GM23338 (cell line): ENCODE data around the gene PCSK6. TPM values are rescaled to one million over a fixed set of nuclear protein-coding genes. Genes with fewer than 3 reads are reported as not detected.

Source experiments
- ATAC-seq: fragments of 200-7000 bp; cut with Tn5 transposase; 3 replicates; pipeline ENCODE4 v1.9.1; 2020
- DNase-seq: peaks from one replicate; pipeline ENCODE4 v3.0.0-alpha.2; 2015; ENCODE audit warnings: low spot score
- H2AFZ ChIP-seq: fragments of 200-600 bp; sonication (generic); 2 replicates; pipeline ENCODE4 v1.8.0; 2016; ENCODE audit warnings: antibody characterized with exemption, mild to moderate bottlenecking, moderate library complexity
- H3F3A ChIP-seq: fragments of 200-600 bp; sonication (generic); replicated peaks from 2 replicates; pipeline ENCODE4 v1.8.0; 2017; ENCODE audit warnings: antibody characterized with exemption, mixed run types, low read depth
- H3K27ac ChIP-seq: fragments of 200-600 bp; sonication (generic); 2 replicates; pipeline ENCODE4 v1.6.1; 2016; ENCODE audit warnings: low read depth
- H3K27me3 ChIP-seq: fragments of 200-600 bp; sonication (generic); 2 replicates; pipeline ENCODE4 v1.8.0; 2016; ENCODE audit warnings: mild to moderate bottlenecking, mixed run types, moderate library complexity; ENCODE audit not compliant: insufficient read depth
- H3K36me3 ChIP-seq: fragments of 200-600 bp; sonication (generic); 2 replicates; pipeline ENCODE4 v1.8.0; 2016; ENCODE audit warnings: mild to moderate bottlenecking; ENCODE audit not compliant: insufficient read depth
- H3K4me1 ChIP-seq: fragments of 200-600 bp; sonication (generic); 2 replicates; pipeline ENCODE4 v1.8.0; 2016; ENCODE audit warnings: mild to moderate bottlenecking, moderate library complexity; ENCODE audit not compliant: insufficient read depth
- H3K4me2 ChIP-seq: fragments of 200-600 bp; sonication (generic); 2 replicates; pipeline ENCODE4 v1.7.1; 2017; ENCODE audit warnings: mixed run types
- H3K4me3 ChIP-seq: fragments of 200-600 bp; sonication (generic); 2 replicates; pipeline ENCODE4 v1.6.1; 2016; ENCODE audit warnings: mixed run types
- H3K79me2 ChIP-seq: fragments of 200-600 bp; sonication (generic); replicated peaks from 2 replicates; pipeline ENCODE4 v1.8.0; 2017; ENCODE audit warnings: mild to moderate bottlenecking; ENCODE audit not compliant: insufficient read depth
- H3K9me2 ChIP-seq: fragments of 200-600 bp; sonication (generic); 2 replicates; pipeline ENCODE4 v1.8.0; 2017; ENCODE audit not compliant: insufficient read depth
- H4K20me1 ChIP-seq: fragments of 200-600 bp; sonication (generic); replicated peaks from 2 replicates; pipeline ENCODE4 v1.8.0; 2017; ENCODE audit warnings: mild to moderate bottlenecking; ENCODE audit not compliant: insufficient read depth
- H3K27ac Mint-ChIP-seq: 2 replicates; pipeline ENCODE4 v1.8.0; 2020; ENCODE audit warnings: inconsistent platforms, mild to moderate bottlenecking, moderate library complexity, mixed read lengths
- H3K27me3 Mint-ChIP-seq: 3 replicates; pipeline ENCODE4 v1.8.0; 2022; ENCODE audit warnings: low read depth, mild to moderate bottlenecking, moderate library complexity, mixed read lengths, inconsistent platforms; ENCODE audit not compliant: insufficient read depth, poor library complexity
- H3K36me3 Mint-ChIP-seq: 3 replicates; pipeline ENCODE4 v1.8.0; 2021; ENCODE audit warnings: low read depth, mild to moderate bottlenecking, inconsistent platforms, moderate library complexity, mixed read lengths
- H3K4me1 Mint-ChIP-seq: 3 replicates; pipeline ENCODE4 v1.8.0; 2020; ENCODE audit warnings: mild to moderate bottlenecking, inconsistent platforms, mixed read lengths
- H3K4me3 Mint-ChIP-seq: 3 replicates; pipeline ENCODE4 v1.8.0; 2021; ENCODE audit warnings: moderate library complexity, mild to moderate bottlenecking, inconsistent platforms, mixed read lengths
- H3K9me3 Mint-ChIP-seq: 3 replicates; pipeline ENCODE4 v1.8.0; 2020; ENCODE audit warnings: moderate library complexity, mild to moderate bottlenecking, inconsistent platforms, mixed read lengths
- ETS1 ChIP-seq: IDR thresholded peaks from 2 replicates; pipeline ENCODE4 v1.6.1; 2016; ENCODE audit warnings: antibody characterized with exemption
- EZH2 ChIP-seq: fragments of 200-600 bp; sonication (generic); IDR thresholded peaks from one replicate; pipeline ENCODE4 v1.8.0; 2017; ENCODE audit warnings: antibody characterized with exemption, mild to moderate bottlenecking, low read depth; ENCODE audit not compliant: unreplicated experiment
- NANOG ChIP-seq: IDR thresholded peaks from 2 replicates; pipeline ENCODE4 v1.6.1; 2016; ENCODE audit warnings: antibody characterized with exemption, borderline replicate concordance
- POLR2AphosphoS5 ChIP-seq: IDR thresholded peaks from 2 replicates; pipeline ENCODE4 v1.6.1; 2016; ENCODE audit warnings: antibody characterized with exemption, low read depth
- REST ChIP-seq: IDR thresholded peaks from one replicate; pipeline ENCODE4 v1.6.1; 2018; ENCODE audit warnings: antibody characterized with exemption; ENCODE audit not compliant: unreplicated experiment
- STAT1 ChIP-seq: IDR thresholded peaks from one replicate; pipeline ENCODE4 v1.6.1; 2016; ENCODE audit warnings: antibody characterized with exemption; ENCODE audit not compliant: unreplicated experiment
- ZNF114 ChIP-seq: fragments of 250-450 bp; sonication (Bioruptor Pico); IDR thresholded peaks from 2 replicates; pipeline ENCODE4 v1.5.0; 2020; ENCODE audit warnings: mild to moderate bottlenecking, moderate library complexity
- ZNF331 ChIP-seq: fragments of 250-450 bp; sonication (Bioruptor Pico); IDR thresholded peaks from 2 replicates; pipeline ENCODE4 v1.5.0; 2020; ENCODE audit warnings: low read depth, mild to moderate bottlenecking, moderate library complexity
- ZNF462 ChIP-seq: fragments of 250-450 bp; sonication (Bioruptor Pico); IDR thresholded peaks from 2 replicates; pipeline ENCODE4 v1.5.0; 2020; ENCODE audit warnings: mild to moderate bottlenecking, moderate library complexity
- polyA plus RNA-seq: library from polyadenylated mRNA; unstranded; fragments of >200 nt; fragmentation: Nextera tagmentation; extraction: Ambion mirVana; gene quantifications from 2 replicates; pipeline ENCODE4 v1.2.1, GENCODE V29; 2016
- total RNA-seq: library from RNA; depleted of rRNA; stranded (reverse); fragments of >200 nt; shearing (Covaris generic); gene quantifications from 2 replicates; pipeline ENCODE4 v1.2.3, GENCODE V29; 2014

Gene PCSK6
- total and polyA plus RNA-seq, 2 experiments from 2014 or later = 1.7 to 6.7 TPM

GRCh38 chr15:101322854-101323477 is 166.5 kb downstream of the PCSK6 start:
- Histone ChIP-seq H3K4me1 (no peaks in the 10 kb centered on the region), H3K27ac (no peak overlapping the region), H3K4me2 (no peak overlapping the region), H3K9me2 (no peaks in the 10 kb centered on the region), H2AFZ (no peak overlapping the region), H4K20me1 (no peaks in the 10 kb centered on the region), H3K36me3 (no peaks in the 10 kb centered on the region), H3K27me3 (no peaks in the 10 kb centered on the region), H3K79me2 (no peaks in the 10 kb centered on the region), H3F3A (no peaks in the 10 kb centered on the region), H3K4me3 (no peak overlapping the region)
- peaks cover 6% of the 10 kb centered on the region; the same call in 2 of the 3 replicates for H3K4me1 Mint-ChIP-seq
- H3K27me3 Mint-ChIP-seq = peaks cover 11% of the 10 kb centered on the region
- no peak overlapping the region for H3K27ac Mint-ChIP-seq
- DNase-seq (no peak), ATAC-seq (no peak)
- H3K9me3 Mint-ChIP-seq = no peaks in the 10 kb centered on the region; the same call in 2 of the 3 replicates
- H3K4me3 Mint-ChIP-seq = no peak overlapping the region
- no peaks in the 10 kb centered on the region; the same call in 2 of the 3 replicates for H3K36me3 Mint-ChIP-seq
- TF ChIP-seq ZNF331 (CRISPR knock-in tag) (no peak), ZNF114 (CRISPR knock-in tag) (no peak), NANOG (no peak), ZNF462 (CRISPR knock-in tag) (no peak)

- no peak overlapping the region for H3K27ac Mint-ChIP-seq
- no peak overlapping the region for H3K4me2 ChIP-seq
- ATAC-seq (no peak), DNase-seq (no peak)
- H3K9me2 ChIP-seq = no peaks in the 10 kb centered on the region
- H3K9me3 Mint-ChIP-seq = no peaks in the 10 kb centered on the region; the same call in 2 of the 3 replicates
- H3K27ac ChIP-seq = no peak overlapping the region
- H3K27me3 ChIP-seq = no peaks in the 10 kb centered on the region
- H3K79me2 ChIP-seq = no peaks in the 10 kb centered on the region
- H4K20me1 ChIP-seq = no peaks in the 10 kb centered on the region
- H3K4me3 Mint-ChIP-seq = no peak overlapping the region
- no peaks in the 10 kb centered on the region for H3F3A ChIP-seq
- no peak overlapping the region for H3K4me3 ChIP-seq
- no peak overlapping the region for H2AFZ ChIP-seq
- H3K4me1 Mint-ChIP-seq = peaks cover 6% of the 10 kb centered on the region; the same call in 2 of the 3 replicates
- H3K27me3 Mint-ChIP-seq = peaks cover 11% of the 10 kb centered on the region
- H3K36me3 ChIP-seq = no peaks in the 10 kb centered on the region
- H3K36me3 Mint-ChIP-seq = no peaks in the 10 kb centered on the region; the same call in 2 of the 3 replicates
- H3K4me1 ChIP-seq = no peaks in the 10 kb centered on the region
- TF ChIP-seq POLR2AphosphoS5 (no peak), ETS1 (no peak), EZH2 (no peak), ZNF114 (CRISPR knock-in tag) (no peak), STAT1 (no peak), REST (no peak)
Observed at GRCh38 chr15:101322016-101322695, 167.4 kb downstream of the PCSK6 start.
